Astrocyte (in vitro differentiated cells and primary cell): ENCODE results near the gene DNAH6.

ENCODE experiments used
- EZH2 ChIP-seq: IDR thresholded peaks from 2 replicates; pipeline ENCODE4 v1.6.1; 2012; ENCODE audit warnings: mild to moderate bottlenecking, low read length, inconsistent platforms; ENCODE audit not compliant: insufficient read depth
- TF ChIP-seq, protein P1 (sequence below): IDR thresholded peaks from 2 replicates; pipeline ENCODE4 v1.5.1; 2011; ENCODE audit warnings: low read depth, mild to moderate bottlenecking, inconsistent platforms, low read length, moderate library complexity; ENCODE audit not compliant: insufficient read depth

DNA sequence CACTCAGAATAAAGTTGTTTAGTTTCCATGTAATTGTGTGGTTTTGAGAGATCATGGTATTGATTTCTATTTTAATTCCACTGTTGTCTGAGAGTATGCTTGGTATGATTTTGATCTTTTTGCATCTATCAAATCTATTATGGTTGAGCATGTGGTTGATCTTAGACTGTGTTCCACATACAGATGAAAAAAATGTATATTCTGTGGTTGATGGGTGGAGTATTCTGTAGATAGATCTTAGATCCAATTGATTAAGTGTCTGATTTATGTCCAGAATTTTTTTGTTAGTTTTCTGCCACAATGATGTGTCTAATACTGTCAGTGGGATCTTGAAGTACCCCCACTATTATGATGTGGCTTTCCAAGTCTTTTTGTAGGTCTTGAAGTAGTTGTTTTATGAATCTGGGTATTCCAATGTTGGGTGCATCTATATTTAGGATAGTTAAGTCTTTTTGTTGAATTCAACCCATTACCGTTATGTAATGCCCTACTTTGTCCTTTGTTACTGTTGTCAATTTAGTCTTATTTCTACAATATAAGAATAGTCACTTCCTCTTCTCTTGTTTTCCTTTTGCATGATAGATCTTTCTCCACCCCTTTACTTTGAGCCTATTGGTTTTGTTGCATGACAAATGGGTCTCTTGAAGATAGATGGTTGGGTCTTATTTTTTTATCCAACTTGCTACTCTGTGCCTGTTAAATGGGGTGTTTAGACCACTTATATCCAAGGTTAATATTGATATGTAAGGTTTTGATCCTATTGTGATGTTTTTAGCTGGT, 262.8 kb downstream of the DNAH6 start:
- TF ChIP-seq, protein P1, sequence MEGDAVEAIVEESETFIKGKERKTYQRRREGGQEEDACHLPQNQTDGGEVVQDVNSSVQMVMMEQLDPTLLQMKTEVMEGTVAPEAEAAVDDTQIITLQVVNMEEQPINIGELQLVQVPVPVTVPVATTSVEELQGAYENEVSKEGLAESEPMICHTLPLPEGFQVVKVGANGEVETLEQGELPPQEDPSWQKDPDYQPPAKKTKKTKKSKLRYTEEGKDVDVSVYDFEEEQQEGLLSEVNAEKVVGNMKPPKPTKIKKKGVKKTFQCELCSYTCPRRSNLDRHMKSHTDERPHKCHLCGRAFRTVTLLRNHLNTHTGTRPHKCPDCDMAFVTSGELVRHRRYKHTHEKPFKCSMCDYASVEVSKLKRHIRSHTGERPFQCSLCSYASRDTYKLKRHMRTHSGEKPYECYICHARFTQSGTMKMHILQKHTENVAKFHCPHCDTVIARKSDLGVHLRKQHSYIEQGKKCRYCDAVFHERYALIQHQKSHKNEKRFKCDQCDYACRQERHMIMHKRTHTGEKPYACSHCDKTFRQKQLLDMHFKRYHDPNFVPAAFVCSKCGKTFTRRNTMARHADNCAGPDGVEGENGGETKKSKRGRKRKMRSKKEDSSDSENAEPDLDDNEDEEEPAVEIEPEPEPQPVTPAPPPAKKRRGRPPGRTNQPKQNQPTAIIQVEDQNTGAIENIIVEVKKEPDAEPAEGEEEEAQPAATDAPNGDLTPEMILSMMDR, result no peak
- TF ChIP-seq EZH2, result no peak
